DND-41 (cell line): ENCODE results near the gene IST1.

ENCODE experiments used
- CTCF ChIP-seq: IDR thresholded peaks from 2 replicates; pipeline ENCODE4 v1.5.1; 2012; ENCODE audit warnings: borderline replicate concordance, low read length, moderate library complexity, mild to moderate bottlenecking; ENCODE audit not compliant: poor library complexity, severe bottlenecking; ENCODE audit errors: extremely low read depth
- EZH2 ChIP-seq: IDR thresholded peaks from 3 replicates; pipeline ENCODE4 v1.6.1; 2012; ENCODE audit warnings: borderline replicate concordance, low read depth, mild to moderate bottlenecking, moderate library complexity, low read length, inconsistent platforms; ENCODE audit not compliant: severe bottlenecking

GRCh38 chr16:71952825-71953224, 57.5 kb downstream of the IST1 start:
- TF ChIP-seq CTCF, result no peak
- no peak for TF ChIP-seq EZH2
